HepG2 (cell line): ENCODE measurements around the gene SLC2A5. TPM values are rescaled to one million over a fixed set of nuclear protein-coding genes. Genes with fewer than 3 reads are reported as not detected.

Experiments used
- ELF1 ChIP-seq: sonication (generic); formaldehyde crosslinking; IDR thresholded peaks from 2 replicates; pipeline ENCODE4 v1.4.0; 2020; ENCODE audit warnings: missing genetic modification reagents
- HMG20B ChIP-seq: conservative IDR thresholded peaks from 2 replicates; pipeline ENCODE4 v1.6.1; 2016; ENCODE audit warnings: missing genetic modification reagents, missing compliant biosample characterization
- JUN ChIP-seq: sonication (generic); formaldehyde crosslinking; IDR thresholded peaks from 2 replicates; pipeline ENCODE4 v1.4.0; 2020; ENCODE audit warnings: mild to moderate bottlenecking, missing genetic modification reagents
- MXD4 ChIP-seq: IDR thresholded peaks from 2 replicates; pipeline ENCODE4 v1.6.1; 2016; ENCODE audit warnings: mild to moderate bottlenecking, missing biosample characterization, missing genetic modification reagents
- ZFX ChIP-seq: sonication (generic); formaldehyde crosslinking; IDR thresholded peaks from 2 replicates; pipeline ENCODE4 v1.4.0; 2020; ENCODE audit warnings: mild to moderate bottlenecking, low read depth, missing genetic modification reagents, moderate library complexity
- ZMYM4 ChIP-seq: sonication (generic); formaldehyde crosslinking; IDR thresholded peaks from 2 replicates; pipeline ENCODE4 v1.8.1; 2023; ENCODE audit warnings: mild to moderate bottlenecking, missing genetic modification reagents
- ZNF264 ChIP-seq: sonication (generic); formaldehyde crosslinking; IDR thresholded peaks from 2 replicates; pipeline ENCODE4 v1.4.0; 2020; ENCODE audit warnings: missing genetic modification reagents
- ZSCAN29 ChIP-seq: sonication (generic); formaldehyde crosslinking; conservative IDR thresholded peaks from 2 replicates; pipeline ENCODE4 v1.4.0; 2020; ENCODE audit warnings: mild to moderate bottlenecking, missing genetic modification reagents
- polyA plus RNA-seq, 8 experiments: library from polyadenylated mRNA; depleted of rRNA in 3 of 8; stranded (reverse) in 7 of 8; unstranded in 1 of 8; fragments of >200 nt; fragmentation: Illumina TruSeq in 4 of 8; extraction: Trizol in 4 of 8; gene quantifications; 2 replicates each; pipeline versions ENCODE4 v1.2.1 to v1.2.3, GENCODE V29; 2011 to 2016; ENCODE audit warnings: low read depth in 4 of 8, missing spikeins in 1 of 8, mixed read lengths in 1 of 8; ENCODE audit not compliant: insufficient read depth in 1 of 8
- total RNA-seq, 5 experiments: library from RNA; depleted of rRNA; stranded (reverse); fragments of >200 nt; fragmentation: Illumina TruSeq; extraction: Trizol; gene quantifications; 2 replicates each; pipeline ENCODE4 v1.2.3, GENCODE V29; 2016; ENCODE audit warnings: low read depth in 1 of 5
- TF ChIP-seq, protein P1 (sequence below): sonication (generic); formaldehyde crosslinking; IDR thresholded peaks from 2 replicates; pipeline ENCODE4 v1.5.0; 2020; ENCODE audit warnings: mild to moderate bottlenecking, low read depth, missing genetic modification reagents, borderline replicate concordance
- TF ChIP-seq, protein P2 (sequence below): sonication (generic); formaldehyde crosslinking; IDR thresholded peaks from 2 replicates; pipeline ENCODE4 v1.5.0; 2020; ENCODE audit warnings: missing genetic modification reagents
- TF ChIP-seq, protein P3 (sequence below): sonication (generic); formaldehyde crosslinking; IDR thresholded peaks from 2 replicates; pipeline ENCODE4 v1.8.0; 2022; ENCODE audit warnings: mild to moderate bottlenecking, missing genetic modification reagents, moderate library complexity
- TF ChIP-seq, protein P4 (sequence below): IDR thresholded peaks from 2 replicates; pipeline ENCODE4 v1.4.0; 2020; ENCODE audit warnings: mild to moderate bottlenecking, missing genetic modification reagents
- TF ChIP-seq, protein P5 (sequence below): sonication (generic); formaldehyde crosslinking; IDR thresholded peaks from 2 replicates; pipeline ENCODE4 v1.5.0; 2020; ENCODE audit warnings: mild to moderate bottlenecking, missing genetic modification reagents, borderline replicate concordance
- TF ChIP-seq, protein P6 (sequence below): sonication (generic); formaldehyde crosslinking; IDR thresholded peaks from 2 replicates; pipeline ENCODE4 v1.4.0; 2020; ENCODE audit warnings: missing genetic modification reagents

Gene SLC2A5
- total and polyA plus RNA-seq, 2 of the 13 experiments (the other 11 are each of a cell fraction or from before 2014, with no cell fraction given) = 0.04 to 0.54 TPM

DNA sequence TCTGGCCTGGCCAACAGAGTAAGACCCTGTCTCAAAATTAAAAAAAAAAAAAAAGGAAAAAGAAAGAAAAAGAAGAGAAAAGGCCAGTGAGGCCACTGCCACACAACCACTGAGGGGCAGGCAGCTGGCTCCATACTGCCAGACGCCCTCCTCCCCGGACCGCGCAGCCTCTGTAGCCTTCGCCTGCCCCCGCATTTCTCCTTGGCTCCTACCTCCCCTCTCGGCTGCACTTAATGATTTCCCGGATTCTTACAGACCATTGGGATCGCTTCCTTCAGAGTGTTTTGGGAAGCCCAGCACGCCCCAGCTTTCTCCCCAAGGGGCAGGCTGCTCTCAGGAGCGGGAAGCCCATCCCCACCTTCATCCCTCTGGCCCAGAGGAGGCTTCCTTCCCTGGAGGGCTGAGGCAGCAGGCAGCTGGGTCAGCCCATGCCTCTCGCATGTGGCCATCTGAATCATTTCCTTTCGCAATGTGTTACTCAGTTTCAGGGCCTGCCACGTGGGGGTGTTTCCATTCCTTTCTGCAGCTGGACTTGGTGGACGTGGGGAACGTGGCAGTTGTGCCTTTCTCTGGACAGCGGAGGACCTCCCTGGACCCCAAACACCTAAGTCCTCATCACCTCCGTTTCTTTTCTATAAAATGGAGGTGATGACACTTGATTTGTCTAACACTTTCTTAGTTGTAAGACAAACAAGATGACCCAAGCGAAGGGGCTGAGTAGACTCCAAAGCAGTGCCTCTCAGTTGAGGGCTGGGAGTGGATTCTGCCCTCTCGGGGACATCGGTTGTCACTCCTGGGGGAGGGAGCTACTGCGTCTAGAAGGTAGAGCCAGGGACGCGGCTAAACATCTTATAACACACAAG lies 2.3 kb downstream of the SLC2A5 start (continued):
- TF ChIP-seq, protein P1, sequence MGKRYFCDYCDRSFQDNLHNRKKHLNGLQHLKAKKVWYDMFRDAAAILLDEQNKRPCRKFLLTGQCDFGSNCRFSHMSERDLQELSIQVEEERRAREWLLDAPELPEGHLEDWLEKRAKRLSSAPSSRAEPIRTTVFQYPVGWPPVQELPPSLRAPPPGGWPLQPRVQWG (CRISPR knock-in tag) = no peak
- TF ChIP-seq, protein P2, sequence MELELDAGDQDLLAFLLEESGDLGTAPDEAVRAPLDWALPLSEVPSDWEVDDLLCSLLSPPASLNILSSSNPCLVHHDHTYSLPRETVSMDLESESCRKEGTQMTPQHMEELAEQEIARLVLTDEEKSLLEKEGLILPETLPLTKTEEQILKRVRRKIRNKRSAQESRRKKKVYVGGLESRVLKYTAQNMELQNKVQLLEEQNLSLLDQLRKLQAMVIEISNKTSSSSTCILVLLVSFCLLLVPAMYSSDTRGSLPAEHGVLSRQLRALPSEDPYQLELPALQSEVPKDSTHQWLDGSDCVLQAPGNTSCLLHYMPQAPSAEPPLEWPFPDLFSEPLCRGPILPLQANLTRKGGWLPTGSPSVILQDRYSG (CRISPR knock-in tag) = no peak
- TF ChIP-seq MXD4 (0 out of 2 replicates have a peak, but pooled peaks have one; percentile 51), ZNF264 (CRISPR knock-in tag) (no peak), ZMYM4 (CRISPR knock-in tag) (no peak), ZSCAN29 (CRISPR knock-in tag) (no peak), ELF1 (CRISPR knock-in tag) (no peak), ZFX (CRISPR knock-in tag) (peak; percentile 23; the same call in 1 of the 2 replicates), HMG20B (CRISPR knock-in tag) (no peak), JUN (peak; percentile 42; the same call in 1 of the 2 replicates)
- TF ChIP-seq, protein P3, sequence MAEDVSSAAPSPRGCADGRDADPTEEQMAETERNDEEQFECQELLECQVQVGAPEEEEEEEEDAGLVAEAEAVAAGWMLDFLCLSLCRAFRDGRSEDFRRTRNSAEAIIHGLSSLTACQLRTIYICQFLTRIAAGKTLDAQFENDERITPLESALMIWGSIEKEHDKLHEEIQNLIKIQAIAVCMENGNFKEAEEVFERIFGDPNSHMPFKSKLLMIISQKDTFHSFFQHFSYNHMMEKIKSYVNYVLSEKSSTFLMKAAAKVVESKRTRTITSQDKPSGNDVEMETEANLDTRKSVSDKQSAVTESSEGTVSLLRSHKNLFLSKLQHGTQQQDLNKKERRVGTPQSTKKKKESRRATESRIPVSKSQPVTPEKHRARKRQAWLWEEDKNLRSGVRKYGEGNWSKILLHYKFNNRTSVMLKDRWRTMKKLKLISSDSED (CRISPR knock-in tag) = no peak
- TF ChIP-seq, protein P4, sequence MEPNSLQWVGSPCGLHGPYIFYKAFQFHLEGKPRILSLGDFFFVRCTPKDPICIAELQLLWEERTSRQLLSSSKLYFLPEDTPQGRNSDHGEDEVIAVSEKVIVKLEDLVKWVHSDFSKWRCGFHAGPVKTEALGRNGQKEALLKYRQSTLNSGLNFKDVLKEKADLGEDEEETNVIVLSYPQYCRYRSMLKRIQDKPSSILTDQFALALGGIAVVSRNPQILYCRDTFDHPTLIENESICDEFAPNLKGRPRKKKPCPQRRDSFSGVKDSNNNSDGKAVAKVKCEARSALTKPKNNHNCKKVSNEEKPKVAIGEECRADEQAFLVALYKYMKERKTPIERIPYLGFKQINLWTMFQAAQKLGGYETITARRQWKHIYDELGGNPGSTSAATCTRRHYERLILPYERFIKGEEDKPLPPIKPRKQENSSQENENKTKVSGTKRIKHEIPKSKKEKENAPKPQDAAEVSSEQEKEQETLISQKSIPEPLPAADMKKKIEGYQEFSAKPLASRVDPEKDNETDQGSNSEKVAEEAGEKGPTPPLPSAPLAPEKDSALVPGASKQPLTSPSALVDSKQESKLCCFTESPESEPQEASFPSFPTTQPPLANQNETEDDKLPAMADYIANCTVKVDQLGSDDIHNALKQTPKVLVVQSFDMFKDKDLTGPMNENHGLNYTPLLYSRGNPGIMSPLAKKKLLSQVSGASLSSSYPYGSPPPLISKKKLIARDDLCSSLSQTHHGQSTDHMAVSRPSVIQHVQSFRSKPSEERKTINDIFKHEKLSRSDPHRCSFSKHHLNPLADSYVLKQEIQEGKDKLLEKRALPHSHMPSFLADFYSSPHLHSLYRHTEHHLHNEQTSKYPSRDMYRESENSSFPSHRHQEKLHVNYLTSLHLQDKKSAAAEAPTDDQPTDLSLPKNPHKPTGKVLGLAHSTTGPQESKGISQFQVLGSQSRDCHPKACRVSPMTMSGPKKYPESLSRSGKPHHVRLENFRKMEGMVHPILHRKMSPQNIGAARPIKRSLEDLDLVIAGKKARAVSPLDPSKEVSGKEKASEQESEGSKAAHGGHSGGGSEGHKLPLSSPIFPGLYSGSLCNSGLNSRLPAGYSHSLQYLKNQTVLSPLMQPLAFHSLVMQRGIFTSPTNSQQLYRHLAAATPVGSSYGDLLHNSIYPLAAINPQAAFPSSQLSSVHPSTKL (CRISPR knock-in tag) = peak; percentile 65
- TF ChIP-seq, protein P5, sequence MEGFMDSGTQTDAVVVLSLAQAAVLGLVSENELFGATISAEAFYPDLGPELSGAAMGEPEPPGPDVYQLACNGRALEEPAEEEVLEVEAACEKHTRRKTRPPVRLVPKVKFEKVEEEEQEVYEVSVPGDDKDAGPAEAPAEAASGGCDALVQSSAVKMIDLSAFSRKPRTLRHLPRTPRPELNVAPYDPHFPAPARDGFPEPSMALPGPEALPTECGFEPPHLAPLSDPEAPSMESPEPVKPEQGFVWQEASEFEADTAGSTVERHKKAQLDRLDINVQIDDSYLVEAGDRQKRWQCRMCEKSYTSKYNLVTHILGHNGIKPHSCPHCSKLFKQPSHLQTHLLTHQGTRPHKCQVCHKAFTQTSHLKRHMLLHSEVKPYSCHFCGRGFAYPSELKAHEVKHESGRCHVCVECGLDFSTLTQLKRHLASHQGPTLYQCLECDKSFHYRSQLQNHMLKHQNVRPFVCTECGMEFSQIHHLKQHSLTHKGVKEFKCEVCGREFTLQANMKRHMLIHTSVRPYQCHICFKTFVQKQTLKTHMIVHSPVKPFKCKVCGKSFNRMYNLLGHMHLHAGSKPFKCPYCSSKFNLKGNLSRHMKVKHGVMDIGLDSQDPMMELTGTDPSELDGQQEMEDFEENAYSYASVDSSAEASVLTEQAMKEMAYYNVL = no peak
- TF ChIP-seq, protein P6, sequence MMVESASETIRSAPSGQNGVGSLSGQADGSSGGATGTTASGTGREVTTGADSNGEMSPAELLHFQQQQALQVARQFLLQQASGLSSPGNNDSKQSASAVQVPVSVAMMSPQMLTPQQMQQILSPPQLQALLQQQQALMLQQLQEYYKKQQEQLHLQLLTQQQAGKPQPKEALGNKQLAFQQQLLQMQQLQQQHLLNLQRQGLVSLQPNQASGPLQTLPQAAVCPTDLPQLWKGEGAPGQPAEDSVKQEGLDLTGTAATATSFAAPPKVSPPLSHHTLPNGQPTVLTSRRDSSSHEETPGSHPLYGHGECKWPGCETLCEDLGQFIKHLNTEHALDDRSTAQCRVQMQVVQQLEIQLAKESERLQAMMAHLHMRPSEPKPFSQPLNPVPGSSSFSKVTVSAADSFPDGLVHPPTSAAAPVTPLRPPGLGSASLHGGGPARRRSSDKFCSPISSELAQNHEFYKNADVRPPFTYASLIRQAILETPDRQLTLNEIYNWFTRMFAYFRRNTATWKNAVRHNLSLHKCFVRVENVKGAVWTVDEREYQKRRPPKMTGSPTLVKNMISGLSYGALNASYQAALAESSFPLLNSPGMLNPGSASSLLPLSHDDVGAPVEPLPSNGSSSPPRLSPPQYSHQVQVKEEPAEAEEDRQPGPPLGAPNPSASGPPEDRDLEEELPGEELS (CRISPR knock-in tag) = no peak
